Retinal pigment epithelial cell (primary cell): ENCODE results near the gene HOXC12.

Experiments
- DNase-seq: peaks from one replicate; pipeline ENCODE4 v3.0.0-alpha.2; 2010; ENCODE audit warnings: low read depth
- H3K4me3 ChIP-seq: 2 replicates; pipeline ENCODE4 v1.5.1; 2011; ENCODE audit warnings: mild to moderate bottlenecking, low read length, control low read depth, moderate library complexity
- CTCF ChIP-seq: conservative IDR thresholded peaks from 2 replicates; pipeline ENCODE4 v1.5.1; 2011; ENCODE audit warnings: low read depth, low read length, control low read depth, inconsistent platforms

HOXC12 gene

GRCh38 chr12:54006559-54007220 is 52.0 kb downstream of the HOXC12 start:
- DNase-seq = no peak
- no peak for TF ChIP-seq CTCF
- H3K4me3 ChIP-seq = no peak overlapping the region

DNA sequence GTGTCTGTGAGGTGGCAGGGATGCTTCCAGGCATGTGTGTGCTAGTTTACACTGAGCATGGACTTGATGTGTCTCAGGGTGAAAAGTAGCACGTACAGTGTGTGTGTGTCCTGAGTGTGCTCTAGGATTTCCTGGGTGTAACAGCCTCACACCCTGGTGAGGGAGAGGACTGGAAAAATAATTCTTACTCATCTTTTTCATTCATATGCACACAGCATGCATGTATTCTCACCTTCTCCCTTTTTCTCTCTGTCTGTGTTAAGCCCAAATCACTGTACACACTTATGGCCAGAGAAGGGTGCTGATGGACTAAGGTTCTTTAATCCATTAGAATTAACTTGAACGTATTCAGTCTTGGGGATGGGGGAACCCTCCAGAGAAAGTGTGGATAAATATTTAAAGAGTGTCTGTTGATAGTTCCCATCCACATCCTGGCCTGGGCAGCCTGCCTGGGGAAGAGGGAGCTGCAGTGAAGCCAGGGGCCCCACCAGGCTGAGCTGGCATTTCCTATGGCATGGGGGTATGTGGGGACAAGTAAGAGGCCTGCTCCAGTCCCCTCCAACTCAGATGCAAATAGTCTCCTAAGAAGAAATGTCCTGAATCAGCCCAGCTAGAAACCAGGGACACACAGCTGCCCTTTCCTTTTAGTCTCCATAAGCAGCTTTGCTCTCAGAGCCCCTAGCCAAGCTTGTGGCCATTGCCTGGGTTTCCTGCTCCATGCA is 53.0 kb downstream of the HOXC12 start:
- no peak for DNase-seq
- H3K4me3 ChIP-seq = no peak overlapping the region
- no peak for TF ChIP-seq CTCF

- H3K4me3 ChIP-seq = no peak overlapping the region
Observed at GRCh38 chr12:54008260-54008552, 53.5 kb downstream of the HOXC12 start.

More at GRCh38 chr12:54008260-54008552, 53.5 kb downstream of the HOXC12 start:
- TF ChIP-seq CTCF = no peak
- DNase-seq = no peak
